OCI-LY7 (cell line): Measurements from ENCODE around the gene IFITM2. TPM values are rescaled to one million over a fixed set of nuclear protein-coding genes. Genes with fewer than 3 reads are reported as not detected.
"Not testable (repeated sequence)": the region's sequence is repeated elsewhere in the genome, so short reads cannot be mapped to it uniquely, and the experiment has no call there.

Experiments used
- BruUV-seq: library from RNA; stranded (reverse); fragments of 400-500 nt; replicated peaks from 2 replicates; lab custom pipeline; 2021; lab: Mats Ljungman, UMichigan
- CTCF ChIA-PET: fragments of 300-600 bp; sonication (Branson Sonifier 250); formaldehyde crosslinking; loops from one replicate; lab custom pipeline; 2022; ENCODE audit warnings: antibody characterized with exemption; ENCODE audit not compliant: unreplicated experiment; lab: Charles Lee
- POLR2A ChIA-PET: fragments of 300-600 bp; sonication (Branson Sonifier 250); formaldehyde crosslinking; loops from one replicate; lab custom pipeline; 2022; ENCODE audit warnings: antibody characterized with exemption; lab: Charles Lee
- DNase-seq: peaks from one replicate; pipeline ENCODE4 v3.0.0-alpha.2; 2015; ENCODE audit warnings: low spot score
- H2AFZ ChIP-seq: fragments of 200-600 bp; sonication (generic), shearing (Covaris generic); 2 replicates; pipeline ENCODE4 v1.6.1; 2014; ENCODE audit warnings: mild to moderate bottlenecking, antibody characterized with exemption, low read length, moderate library complexity
- H3K27ac ChIP-seq: fragments of 200-600 bp; sonication (generic); 2 replicates; pipeline ENCODE4 v1.5.1; 2014; ENCODE audit warnings: mixed run types, low read depth, mild to moderate bottlenecking, moderate library complexity, low read length, inconsistent platforms; ENCODE audit not compliant: poor library complexity, severe bottlenecking
- H3K36me3 ChIP-seq: fragments of 200-600 bp; sonication (generic); 2 replicates; pipeline ENCODE4 v1.6.1; 2014; ENCODE audit warnings: mild to moderate bottlenecking, antibody characterized with exemption, low read length, moderate library complexity, mixed read lengths; ENCODE audit not compliant: insufficient read depth
- H3K4me1 ChIP-seq: fragments of 200-600 bp; sonication (generic); 2 replicates; pipeline ENCODE4 v1.5.1; 2014; ENCODE audit warnings: mild to moderate bottlenecking, low read length; ENCODE audit not compliant: insufficient read depth, poor library complexity, severe bottlenecking
- H3K4me2 ChIP-seq: fragments of 200-600 bp; sonication (generic); 2 replicates; pipeline ENCODE4 v1.6.1; 2014; ENCODE audit warnings: mild to moderate bottlenecking, low read length
- H3K4me3 ChIP-seq: fragments of 200-600 bp; sonication (generic); 2 replicates; pipeline ENCODE4 v1.5.1; 2014; ENCODE audit warnings: mild to moderate bottlenecking, low read depth, low read length; ENCODE audit not compliant: poor library complexity, severe bottlenecking
- H3K79me2 ChIP-seq: fragments of 200-600 bp; sonication (generic); 2 replicates; pipeline ENCODE4 v1.6.1; 2016; ENCODE audit warnings: low read depth, mild to moderate bottlenecking, low read length, moderate library complexity, mixed read lengths; ENCODE audit not compliant: insufficient read depth
- H3K9me2 ChIP-seq: fragments of 200-600 bp; sonication (generic); 2 replicates; pipeline ENCODE4 v1.6.1; 2016; ENCODE audit warnings: mild to moderate bottlenecking, low read length, mixed read lengths; ENCODE audit not compliant: insufficient read depth
- H3K9me3 ChIP-seq: fragments of 200-600 bp; sonication (generic); 2 replicates; pipeline ENCODE4 v1.6.1; 2014; ENCODE audit warnings: mild to moderate bottlenecking, mixed run types, low read length, mixed read lengths
- H4K20me1 ChIP-seq: fragments of 200-600 bp; sonication (generic); 2 replicates; pipeline ENCODE4 v1.6.1; 2014; ENCODE audit warnings: mild to moderate bottlenecking, antibody characterized with exemption, low read length, moderate library complexity, mixed read lengths; ENCODE audit not compliant: insufficient read depth
- EZH2phosphoT487 ChIP-seq: fragments of 200-600 bp; sonication (generic); IDR thresholded peaks from 2 replicates; pipeline ENCODE4 v1.6.1; 2018; ENCODE audit warnings: low read depth, borderline replicate concordance, mild to moderate bottlenecking, mixed run types, antibody characterized with exemption, low read length, moderate library complexity, mixed read lengths
- intact Hi-C: fragments of 100-400 bp; cut with micrococcal nuclease; formaldehyde crosslinking; loops from one replicate; pipeline ENCODE4 v1.10.0; 2022; ENCODE audit not compliant: unreplicated experiment
- total RNA-seq, 2 experiments: library from RNA; depleted of rRNA in 1 of 2; stranded (reverse); fragments of >200 nt in 1 of 2; shearing (Covaris generic) in 1 of 2; gene quantifications; 2 replicates each; pipeline ENCODE4 v1.2.3, GENCODE V29; 2014 to 2022
- TF ChIP-seq, protein P1 (sequence below): fragments of 200-600 bp; sonication (generic); conservative IDR thresholded peaks from 2 replicates; pipeline ENCODE4 v1.5.1; 2014; ENCODE audit warnings: mild to moderate bottlenecking, antibody characterized with exemption, low read length, moderate library complexity, mixed read lengths

IFITM2 gene
- total RNA-seq, 2 experiments from 2014 or later: 22.1 to 117 TPM

DNA sequence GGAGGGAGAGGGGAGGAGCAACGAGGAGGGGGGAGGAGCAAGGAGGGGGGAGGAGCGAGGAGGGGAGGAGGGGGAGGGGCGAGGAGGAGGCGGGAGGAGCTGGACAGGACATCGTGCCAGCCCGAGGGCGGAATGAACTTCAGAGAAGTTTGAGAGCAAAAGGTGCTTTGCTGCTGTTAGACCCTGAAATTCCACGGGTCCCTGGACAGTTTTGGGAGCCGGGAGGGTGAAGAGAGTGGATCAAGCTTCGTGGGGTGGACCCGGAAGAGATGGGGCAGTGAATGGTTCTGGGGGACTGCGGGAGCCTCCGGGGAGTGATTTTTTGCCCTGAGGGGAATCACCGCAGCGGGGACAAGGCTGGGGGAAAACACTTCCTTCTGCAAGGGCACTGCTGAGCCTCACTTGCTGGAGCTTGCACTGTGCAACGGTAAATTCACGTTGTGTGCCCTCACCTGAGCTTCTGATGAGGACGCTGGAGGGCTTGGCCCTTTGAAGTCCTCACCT, 40.1 kb upstream of the IFITM2 start:
- Histone ChIP-seq H3K79me2 (no peaks in the 10 kb centered on the region), H3K4me1 (peaks cover 31% of the 10 kb centered on the region), H2AFZ (peak overlapping the region; percentile 17; the same call in 1 of the 2 replicates), H3K36me3 (no peaks in the 10 kb centered on the region), H4K20me1 (no peaks in the 10 kb centered on the region), H3K4me3 (peak overlapping the region; percentile 62), H3K4me2 (peak overlapping the region; percentile 75), H3K9me3 (peaks cover 7% of the 10 kb centered on the region; the same call in 1 of the 2 replicates), H3K9me2 (no peaks in the 10 kb centered on the region), H3K27ac (peak overlapping the region; percentile 92)
- CTCF ChIA-PET: interaction anchor here (0.5 to 1.5 kb wide), 3 partner anchors 17 to 277 kb away, joined by 3 to 6 read pairs (median 4); no protein-coding TSS in a partner anchor
- DNase-seq: peak; percentile 73
- TSS peak; percentile 33 for BruUV-seq
- intact Hi-C loops: no loop called here
- no peak for TF ChIP-seq EZH2phosphoT487
- TF ChIP-seq, protein P1, sequence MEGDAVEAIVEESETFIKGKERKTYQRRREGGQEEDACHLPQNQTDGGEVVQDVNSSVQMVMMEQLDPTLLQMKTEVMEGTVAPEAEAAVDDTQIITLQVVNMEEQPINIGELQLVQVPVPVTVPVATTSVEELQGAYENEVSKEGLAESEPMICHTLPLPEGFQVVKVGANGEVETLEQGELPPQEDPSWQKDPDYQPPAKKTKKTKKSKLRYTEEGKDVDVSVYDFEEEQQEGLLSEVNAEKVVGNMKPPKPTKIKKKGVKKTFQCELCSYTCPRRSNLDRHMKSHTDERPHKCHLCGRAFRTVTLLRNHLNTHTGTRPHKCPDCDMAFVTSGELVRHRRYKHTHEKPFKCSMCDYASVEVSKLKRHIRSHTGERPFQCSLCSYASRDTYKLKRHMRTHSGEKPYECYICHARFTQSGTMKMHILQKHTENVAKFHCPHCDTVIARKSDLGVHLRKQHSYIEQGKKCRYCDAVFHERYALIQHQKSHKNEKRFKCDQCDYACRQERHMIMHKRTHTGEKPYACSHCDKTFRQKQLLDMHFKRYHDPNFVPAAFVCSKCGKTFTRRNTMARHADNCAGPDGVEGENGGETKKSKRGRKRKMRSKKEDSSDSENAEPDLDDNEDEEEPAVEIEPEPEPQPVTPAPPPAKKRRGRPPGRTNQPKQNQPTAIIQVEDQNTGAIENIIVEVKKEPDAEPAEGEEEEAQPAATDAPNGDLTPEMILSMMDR: no peak
- POLR2A ChIA-PET: interaction anchor here (0.7 to 1.9 kb wide), 4 partner anchors 10 to 81 kb away, joined by 3 to 9 read pairs (median 5); no protein-coding TSS in a partner anchor

DNA sequence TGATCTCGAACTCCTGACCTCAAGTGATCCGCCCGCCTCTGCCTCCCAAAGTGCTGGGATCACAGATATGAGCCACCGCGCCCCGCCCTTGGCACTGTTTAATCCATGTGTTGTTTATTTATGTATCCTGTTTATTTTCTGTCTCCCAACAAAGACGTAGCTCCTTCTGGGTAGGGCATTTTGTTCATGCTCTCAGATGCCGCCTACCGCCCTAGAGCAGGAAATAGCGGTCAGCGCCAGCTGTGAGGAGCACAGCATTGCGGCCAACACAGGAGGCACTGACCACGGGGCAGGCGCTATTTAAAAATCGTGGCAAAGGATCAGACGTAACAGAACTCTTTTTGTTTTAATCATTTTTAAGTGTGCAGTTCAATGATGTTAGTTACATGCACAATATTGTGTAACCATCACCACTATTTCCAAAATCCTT, 38.9 kb upstream of the IFITM2 start:
- not testable (repeated sequence) for H3K9me3 ChIP-seq, H4K20me1 ChIP-seq, H3K79me2 ChIP-seq, BruUV-seq, H3K9me2 ChIP-seq, H3K36me3 ChIP-seq
- intact Hi-C loops: loop anchor here (1.0 to 2.0 kb wide), 3 partner anchors 44 to 86 kb away; partner anchors contain the start of genes BET1L and RIC8A
- TF ChIP-seq, protein P1: 0 out of 2 replicates have a peak, but pooled peaks have one; percentile 16
- Histone ChIP-seq H3K4me2 (peak overlapping the region; percentile 75), H3K4me1 (peaks cover 31% of the 10 kb centered on the region), H3K4me3 (peak overlapping the region; percentile 62), H3K27ac (peak overlapping the region; percentile 92), H2AFZ (peak overlapping the region; percentile 22; the same call in 1 of the 2 replicates)
- ChIA-PET POLR2A (interaction anchor here (0.7 to 1.9 kb wide), 4 partner anchors 11 to 80 kb away, joined by 3 to 9 read pairs (median 6); no protein-coding TSS in a partner anchor), CTCF (interaction anchor here (0.6 to 1.5 kb wide), 3 partner anchors 18 to 138 kb away, joined by 3 to 4 read pairs (median 4); no protein-coding TSS in a partner anchor)
- peak; percentile 86 for DNase-seq
